ENCODE data around the gene CST6.
"Not testable (repeated sequence)": the region's sequence is repeated elsewhere in the genome, so short reads cannot be mapped to it uniquely, and the experiment has no call there.

Gene CST6

DNA sequence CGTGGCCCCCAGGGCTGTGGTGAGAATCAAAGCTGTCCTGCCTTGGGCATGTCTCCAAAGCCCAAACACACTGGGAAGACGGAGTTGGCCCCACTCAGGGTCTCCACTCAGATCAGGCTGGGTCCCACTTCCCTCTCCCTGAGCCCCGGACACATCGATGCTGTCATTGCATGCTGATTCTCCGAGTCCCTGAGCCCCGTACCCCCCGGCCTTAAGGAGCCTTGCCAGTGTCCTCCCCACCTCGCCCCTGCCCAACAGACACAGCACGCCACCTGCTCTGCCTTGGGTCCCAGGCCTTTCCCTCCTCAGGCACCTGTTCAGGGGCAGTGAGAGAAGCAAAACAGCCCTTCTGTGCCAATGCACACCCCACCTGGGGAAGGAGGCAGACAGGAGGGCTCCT lies 24.5 kb upstream of the CST6 start:
- no peak for DNase-seq

DNA sequence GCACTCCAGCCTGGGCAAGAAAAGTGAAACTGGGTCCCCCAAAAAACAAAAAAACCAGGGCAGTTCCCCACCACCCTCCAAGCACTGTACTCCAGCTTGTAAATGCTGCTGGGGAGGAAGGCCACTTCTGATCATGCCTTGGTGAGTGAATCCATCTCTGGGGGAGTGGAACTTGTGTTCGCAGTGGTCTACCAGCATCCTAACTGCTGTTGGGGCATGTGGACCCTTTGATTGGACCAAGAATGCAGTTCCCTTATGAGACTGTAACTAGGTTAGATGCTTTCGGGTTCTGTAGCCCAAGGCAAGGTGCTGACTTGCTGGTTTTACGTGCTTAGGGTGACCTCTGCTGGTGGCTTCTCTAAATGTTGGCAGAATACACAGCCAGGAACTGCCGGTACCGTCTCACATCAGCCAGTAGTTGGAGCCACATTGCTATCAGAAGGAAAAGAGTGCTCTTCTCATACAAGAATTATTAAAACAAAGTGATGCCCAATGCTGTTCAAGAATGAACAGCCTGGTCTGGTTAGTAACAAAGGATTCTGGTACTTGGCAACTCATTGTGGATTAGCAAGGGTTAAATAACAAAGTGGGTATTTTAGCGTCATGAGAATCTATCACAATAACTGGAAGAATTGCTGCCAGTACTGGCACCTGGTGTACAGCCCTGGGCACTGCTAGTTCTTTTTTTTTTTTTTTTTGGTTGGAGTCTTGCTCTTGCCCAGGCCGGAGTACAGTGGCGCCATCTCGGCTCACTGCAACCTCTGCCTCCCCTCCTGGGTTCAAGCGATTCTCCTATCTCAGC lies 22.8 kb upstream of the CST6 start:
- no peak for DNase-seq

- DNase-seq = no peak
Measured at GRCh38 chr11:65992056-65992455, 19.8 kb upstream of the CST6 start.

DNA sequence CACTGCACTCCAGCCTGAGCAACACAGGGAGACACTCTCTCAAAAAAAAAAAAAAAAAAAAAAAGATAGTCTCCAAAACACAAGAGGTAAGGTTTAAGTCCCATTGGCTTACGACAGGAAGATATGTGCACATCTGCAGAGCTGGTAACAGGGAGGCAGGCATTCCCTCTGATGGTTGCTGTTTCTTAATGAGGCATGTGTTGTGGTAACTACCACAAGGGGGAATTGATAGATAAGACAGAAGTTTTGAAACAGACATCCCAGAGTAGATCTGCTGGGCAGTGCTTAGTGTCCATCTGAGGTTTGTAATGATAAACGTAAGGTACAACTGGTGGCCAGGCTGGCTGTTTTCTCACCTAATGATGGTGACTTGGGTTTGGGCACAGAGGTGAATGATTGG lies 14.5 kb upstream of the CST6 start:
- no peak for DNase-seq

- DNase-seq = no peak
Measured at GRCh38 chr11:66001942-66002647, 9.7 kb upstream of the CST6 start, which contains the start of the genes BANF1 and EIF1AD. Gene BANF1 (plus strand): TSS chr11:66002503. CDS start chr11:66003251, 748 bp downstream. Gene EIF1AD (minus strand): TSS chr11:66002157. CDS start chr11:66000389, 1,768 bp downstream.

DNA sequence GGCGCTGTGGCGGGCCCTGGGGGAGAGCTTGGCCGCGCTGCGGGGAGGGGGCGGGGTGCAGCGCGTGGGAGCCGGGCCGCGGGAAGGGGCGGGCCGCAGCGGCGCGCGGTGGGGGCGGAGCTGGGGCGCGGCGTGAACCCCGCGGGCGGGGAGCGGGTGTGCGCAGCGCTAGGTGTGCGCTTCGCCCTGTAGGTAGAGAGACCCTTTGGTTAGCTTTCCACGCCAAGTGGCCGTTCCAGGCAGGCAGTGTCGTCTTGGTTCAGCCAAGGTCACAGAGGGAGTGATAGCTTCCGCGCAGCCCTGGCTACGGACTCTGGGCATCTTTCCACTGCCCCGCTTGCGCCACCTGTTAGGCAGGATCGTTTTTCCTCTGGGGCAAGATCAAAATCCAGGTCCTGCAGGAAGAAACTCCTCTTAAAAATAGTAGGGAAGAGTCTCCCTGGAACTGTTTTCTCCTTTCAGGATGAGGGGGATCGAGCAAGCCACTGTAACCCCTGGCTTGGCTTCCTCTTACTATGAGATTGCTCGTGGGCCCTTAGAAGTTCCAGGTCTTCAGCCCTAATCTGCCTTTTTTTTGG lies 9.1 kb upstream of the CST6 start:
- no peak for DNase-seq

GRCh38 chr11:66003291-66003690 lies 8.5 kb upstream of the CST6 start:
- DNase-seq = no peak

GRCh38 chr11:66004186-66004585 lies 7.6 kb upstream of the CST6 start:
- DNase-seq = no peak

DNA sequence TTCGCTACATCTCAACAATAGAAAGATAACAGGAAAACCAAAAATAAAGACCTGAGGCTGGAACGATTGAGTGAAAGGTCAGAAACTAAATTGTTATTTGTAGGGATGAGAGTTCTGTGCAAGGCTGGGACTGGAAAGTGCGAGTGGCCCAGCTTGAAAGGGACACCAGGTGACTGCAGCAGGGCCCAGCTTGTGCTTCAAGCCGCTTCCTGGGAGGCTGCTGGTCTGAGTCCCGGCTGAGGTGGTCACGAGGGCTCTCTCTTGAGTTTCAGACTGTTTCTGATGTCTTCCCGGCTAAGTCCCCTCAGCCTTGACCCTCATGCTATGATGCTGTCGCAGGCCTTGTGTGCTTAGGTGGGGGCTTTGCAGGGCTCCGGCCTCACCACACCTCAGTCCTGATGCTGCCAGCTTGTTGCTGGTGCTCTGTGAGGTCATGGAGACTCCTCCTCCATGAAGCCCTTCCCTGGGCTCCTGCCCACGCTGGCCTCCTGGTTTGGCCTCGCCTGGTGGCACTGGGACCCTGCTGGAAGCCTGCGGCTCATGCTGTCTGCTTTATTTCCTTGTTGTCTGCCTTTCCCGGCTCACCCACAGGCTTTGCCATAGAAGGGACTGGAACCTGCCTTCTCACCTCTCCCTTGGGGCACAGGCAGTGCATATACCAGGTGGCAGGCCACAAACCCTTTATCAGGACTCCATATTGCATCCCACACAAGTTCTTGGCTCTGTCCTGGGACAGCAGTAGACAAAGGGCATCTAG lies 5.5 kb upstream of the CST6 start:
- DNase-seq = no peak

DNA sequence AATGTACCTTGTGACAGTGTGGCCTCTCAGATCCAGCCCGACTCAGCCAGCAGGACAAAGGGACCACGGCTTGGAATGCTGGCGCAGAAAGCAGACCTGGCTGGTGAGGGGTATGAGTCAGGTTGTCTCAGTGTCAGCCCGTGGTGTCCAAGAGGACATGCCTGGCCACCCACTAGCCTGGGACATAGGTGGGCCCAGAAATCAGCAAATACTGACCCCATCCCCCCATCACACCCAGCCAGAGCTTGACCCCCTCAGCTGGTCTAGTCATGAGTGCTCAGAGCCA lies 5.0 kb upstream of the CST6 start:
- no peak for DNase-seq

GRCh38 chr11:66007201-66007634 lies 4.6 kb upstream of the CST6 start:
- no peak for DNase-seq

DNA sequence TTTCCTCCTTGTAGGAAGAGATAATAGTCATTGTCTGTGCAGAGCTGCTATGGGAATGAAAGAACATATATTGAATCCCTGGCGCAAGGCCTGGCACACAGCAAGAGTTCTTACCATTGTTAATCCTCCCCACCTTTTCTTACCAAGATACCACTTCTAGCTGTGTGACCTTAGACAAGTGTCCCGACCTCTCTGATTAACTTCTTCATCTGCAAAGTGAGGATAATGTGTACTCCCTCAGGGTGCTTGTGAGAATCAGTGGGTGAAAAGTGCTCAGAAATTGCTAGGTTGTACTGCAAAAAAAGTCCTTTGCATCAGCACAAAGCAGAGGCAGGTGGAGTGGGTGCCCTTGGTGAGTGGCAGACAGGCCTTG lies 3.7 kb upstream of the CST6 start:
- no peak for DNase-seq

GRCh38 chr11:66008468-66009101 lies 3.2 kb upstream of the CST6 start:
- DNase-seq = no peak

GRCh38 chr11:66010036-66010435 lies 1.8 kb upstream of the CST6 start:
- not testable (repeated sequence) for DNase-seq

GRCh38 chr11:66011239-66011784 lies 496 bp upstream of the CST6 start:
- DNase-seq = no peak

DNA sequence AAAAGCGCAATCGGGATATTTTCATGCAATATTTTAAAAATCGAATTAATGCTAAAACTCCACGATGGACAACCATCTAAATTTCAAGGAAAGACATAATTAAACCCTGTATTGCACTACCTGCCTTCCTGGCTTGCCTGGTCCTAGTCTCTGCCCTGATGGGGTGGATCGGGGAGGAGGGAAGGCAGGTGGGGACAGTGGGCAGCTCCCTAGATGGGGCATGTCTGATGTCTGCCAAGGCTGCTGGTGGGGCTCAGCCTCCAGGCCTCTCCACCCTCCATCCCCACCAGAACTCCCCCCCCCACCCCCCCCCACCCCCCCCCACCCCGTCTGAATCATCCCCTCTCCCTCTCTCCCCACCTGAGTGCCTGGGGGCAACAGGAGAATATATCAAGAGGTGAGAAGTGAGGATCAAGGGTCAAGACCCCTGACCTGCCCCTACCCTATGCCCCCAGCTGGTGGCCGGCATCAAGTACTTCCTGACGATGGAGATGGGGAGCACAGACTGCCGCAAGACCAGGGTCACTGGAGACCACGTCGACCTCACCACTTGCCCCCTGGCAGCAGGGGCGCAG lies 650 bp downstream of the CST6 start:
- DNase-seq = no peak

- DNase-seq = no peak
Measured at GRCh38 chr11:66012946-66013761, 1.3 kb downstream of the CST6 start.

DNA sequence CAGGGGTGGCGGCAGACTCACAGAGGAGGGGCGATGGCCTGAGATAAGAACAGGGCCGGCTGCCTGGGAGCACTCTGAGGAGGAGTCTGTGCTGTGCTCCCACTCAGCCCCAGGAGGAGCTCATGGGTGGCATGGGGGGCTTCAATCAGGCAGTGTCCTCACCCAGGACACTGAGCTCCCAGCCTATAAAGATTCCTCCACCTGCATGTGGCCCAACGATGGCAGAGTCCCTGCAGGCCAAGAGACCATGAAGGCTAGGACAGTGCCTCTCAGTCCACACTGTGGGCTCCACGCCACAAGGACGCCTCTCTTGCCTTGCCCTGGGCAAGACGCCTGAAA lies 1.9 kb downstream of the CST6 start:
- DNase-seq = no peak

DNA sequence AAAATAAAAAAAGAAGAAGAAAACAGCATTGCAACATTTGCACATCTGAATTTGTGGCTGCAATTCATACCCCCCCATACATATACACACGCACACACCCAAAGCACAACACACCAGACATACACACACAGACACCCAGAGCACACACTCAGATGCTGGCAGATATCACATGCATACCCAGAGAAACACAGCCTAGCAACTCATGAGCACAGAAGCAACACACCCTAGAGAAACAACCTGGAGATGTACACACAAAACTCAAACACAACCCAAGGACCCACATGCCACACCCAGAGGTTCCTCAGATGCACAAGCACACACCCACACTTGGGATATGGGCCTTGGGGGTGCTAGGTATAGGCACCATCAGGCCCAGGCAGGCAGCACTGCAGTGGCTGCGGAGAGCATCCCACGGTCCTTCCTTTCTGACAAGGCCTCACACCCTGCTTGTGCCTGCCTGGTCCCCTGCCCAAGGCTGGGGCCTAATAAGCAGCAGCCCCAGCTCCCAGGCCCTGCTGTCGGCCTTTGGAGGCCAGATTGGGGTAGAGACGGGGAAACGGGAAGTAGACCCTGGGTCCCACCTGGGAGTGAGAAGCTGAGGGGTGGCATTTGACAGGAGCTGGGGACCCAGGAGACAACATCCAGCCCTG lies 3.1 kb downstream of the CST6 start:
- DNase-seq = no peak

- DNase-seq = no peak
Measured at GRCh38 chr11:66015454-66015881, 3.7 kb downstream of the CST6 start.
